Stimulated activated CD4-positive, alpha-beta T cell treated with anti-CD3 and anti-CD28 coated beads, Interleukin-15, amount 100 ng/mL, for 24 hours (primary cell): Measurements from ENCODE around the gene WIPI1.
"Not testable (repeated sequence)": the region's sequence is repeated elsewhere in the genome, so short reads cannot be mapped to it uniquely, and the experiment has no call there.

Source experiments
- DNase-seq: peaks from one replicate; pipeline ENCODE4 v3.0.0-alpha.2; 2020

The WIPI1 gene

DNA sequence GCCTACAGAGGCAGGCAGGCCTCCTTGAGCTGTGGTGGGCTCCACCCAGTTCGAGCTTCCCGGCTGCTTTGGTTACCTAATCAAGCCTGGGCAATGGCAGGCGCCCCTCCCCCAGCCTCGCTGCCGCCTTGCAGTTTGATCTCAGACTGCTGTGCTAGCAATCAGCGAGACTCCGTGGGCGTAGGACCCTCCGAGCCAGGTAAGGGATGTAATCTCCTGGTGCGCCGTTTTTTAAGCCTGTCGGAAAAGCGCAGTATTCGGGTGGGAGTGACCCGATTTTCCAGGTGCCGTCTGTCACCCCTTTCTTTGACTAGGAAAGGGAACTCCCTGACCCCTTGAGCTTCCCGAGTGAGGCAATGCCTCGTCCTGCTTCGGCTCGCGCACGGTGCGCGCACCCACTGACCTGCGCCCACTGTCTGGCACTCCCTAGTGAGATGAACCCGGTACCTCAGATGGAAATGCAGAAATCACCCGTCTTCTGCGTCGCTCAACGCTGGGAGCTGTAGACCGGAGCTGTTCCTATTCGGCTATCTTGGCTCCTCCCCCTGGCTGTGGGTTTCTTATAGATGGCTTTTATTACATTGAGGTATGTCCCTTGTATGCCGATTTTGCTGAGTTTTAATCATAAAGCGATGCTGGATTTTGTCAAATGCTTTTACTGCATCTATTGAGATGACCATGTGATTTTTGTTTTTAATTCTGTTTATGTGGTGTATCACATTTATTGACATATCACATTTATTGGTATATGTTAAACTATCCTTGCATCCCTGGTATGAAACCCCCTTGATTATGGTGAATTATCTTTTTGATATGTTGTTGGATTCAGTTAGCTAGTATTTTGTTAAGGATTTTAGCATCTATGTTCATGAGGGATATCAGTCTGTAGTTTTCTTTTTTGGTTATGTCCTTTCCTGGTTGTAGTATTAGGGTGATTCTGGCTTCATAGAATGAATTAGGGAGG, 43.4 kb downstream of the WIPI1 start:
- DNase-seq = peak; percentile 78

DNA sequence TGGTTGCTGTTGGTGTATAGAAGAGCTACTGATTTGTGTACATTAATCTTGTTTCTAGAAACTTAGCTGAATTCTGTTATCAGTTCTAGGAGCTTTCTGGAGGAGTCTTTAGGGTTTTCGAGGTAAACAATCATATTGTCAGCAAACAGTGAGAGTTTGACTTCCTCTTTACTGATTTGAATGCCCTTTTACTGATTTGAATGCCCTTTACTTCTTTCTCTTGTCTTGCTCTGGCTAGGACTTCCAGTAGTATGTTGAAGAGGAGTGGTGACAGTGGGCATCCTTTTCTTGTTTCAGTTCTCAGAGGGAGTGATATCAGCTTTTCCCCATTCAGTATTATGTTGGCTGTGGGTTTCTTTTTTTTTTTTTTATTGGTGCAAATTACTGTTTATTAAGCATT, 49.6 kb downstream of the WIPI1 start:
- DNase-seq = not testable (repeated sequence)

DNA sequence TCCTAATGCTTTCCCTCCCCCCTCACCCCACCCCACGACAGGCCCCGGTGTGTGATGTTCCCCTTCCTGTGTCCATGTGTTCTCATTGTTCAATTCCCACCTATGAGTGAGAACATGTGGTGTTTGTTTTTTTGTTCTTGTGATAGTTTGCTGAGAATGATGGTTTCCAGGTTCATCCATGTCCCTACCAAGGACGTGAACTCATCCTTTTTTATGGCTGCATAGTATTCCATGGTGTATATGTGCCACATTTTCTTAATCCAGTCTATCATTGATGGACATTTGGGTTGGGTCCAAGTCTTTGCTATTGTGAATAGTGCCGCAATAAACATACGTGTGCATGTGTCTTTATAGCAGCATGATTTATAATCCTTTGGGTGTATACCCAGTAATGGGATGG, 53.5 kb downstream of the WIPI1 start:
- not testable (repeated sequence) for DNase-seq

DNA sequence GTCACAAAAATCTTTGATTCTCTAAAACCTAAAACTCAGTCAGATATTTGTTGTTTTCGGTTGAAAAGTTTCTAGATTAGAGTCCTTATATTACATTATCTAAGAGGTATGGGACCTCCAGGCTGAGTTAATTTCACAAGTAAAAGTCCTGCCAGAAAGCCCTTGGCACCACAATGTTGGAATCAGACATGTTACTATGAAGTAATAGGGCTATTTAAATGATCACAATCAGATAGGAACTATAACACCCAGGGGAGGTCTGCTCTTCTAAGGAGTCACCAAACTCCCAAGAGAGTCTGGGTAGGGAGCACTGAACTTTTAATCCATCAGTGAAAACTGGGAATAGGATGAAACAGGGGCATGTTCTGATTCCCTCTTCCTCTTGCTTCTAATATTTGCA, 54.2 kb downstream of the WIPI1 start:
- DNase-seq = no peak

DNA sequence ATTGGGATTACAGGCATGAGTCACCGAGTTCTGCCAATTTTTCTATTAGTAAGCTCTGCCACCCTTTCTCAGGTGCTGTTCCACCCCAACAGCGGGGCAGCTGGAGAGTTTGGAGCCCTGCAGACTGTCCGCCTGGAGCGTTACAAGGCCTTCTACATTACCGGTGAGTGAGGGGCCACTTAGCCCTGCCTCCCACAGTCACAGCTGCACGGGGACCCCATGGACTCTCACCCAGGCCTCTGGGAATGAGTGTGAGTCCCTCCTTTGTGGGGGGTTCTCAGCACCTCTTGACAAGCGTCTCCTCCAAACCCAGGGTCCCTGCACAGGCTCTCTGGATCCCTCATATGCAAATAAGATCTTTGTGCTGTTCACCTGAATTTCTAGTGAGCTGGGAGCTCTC, 56.0 kb downstream of the WIPI1 start:
- no peak for DNase-seq

DNA sequence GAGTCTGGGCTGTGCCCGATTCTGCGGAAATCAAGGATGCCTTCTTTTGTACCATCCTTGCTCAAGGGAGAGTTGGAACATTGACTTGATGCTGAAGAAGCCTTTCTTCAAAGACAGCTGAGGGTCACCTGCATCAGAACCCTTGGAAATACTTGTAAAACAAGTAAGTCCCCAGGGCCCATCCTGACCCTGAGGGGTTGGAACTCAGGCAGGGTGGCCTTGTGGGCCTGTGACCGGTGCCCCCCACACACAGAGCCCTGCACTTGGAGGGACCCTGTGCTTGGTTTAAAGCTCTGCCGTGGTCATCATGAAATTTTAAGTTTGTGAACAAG, 56.9 kb downstream of the WIPI1 start:
- DNase-seq = no peak

DNA sequence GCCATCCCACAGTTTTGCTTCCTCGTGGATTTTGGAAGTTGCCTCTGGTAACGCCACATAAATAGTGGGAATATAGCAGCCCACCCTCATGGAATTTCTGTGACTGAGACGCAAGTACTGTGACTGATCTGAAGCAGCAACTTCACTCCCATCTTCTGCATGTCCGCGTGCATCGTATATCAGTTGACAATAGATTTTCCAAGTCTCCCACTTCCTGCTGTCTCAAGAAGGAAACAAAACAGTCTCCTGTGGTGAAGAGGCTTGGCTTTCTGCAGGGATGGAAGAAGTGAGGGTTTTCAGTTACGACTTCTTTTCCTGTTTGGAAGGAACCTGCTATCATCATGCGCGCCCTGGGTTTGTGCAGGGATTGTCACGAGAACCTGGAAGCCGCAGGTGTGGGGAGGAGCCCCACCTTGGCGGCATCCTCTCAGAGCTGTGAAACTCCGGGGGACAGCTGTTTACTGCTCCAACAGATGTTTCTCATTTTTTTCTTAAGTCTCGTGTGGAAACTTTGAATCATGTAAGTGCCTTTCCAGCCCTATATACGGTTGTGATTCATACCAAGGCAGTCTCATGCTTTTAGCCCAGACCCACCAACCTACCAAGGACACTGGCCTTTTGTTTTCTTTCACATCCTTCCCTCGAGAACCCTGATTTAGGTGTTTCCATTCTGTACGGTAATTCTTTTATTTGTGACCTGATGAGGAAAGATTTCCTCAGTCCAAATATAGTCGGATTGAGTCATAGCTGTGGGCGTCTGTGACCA, 57.5 kb downstream of the WIPI1 start:
- DNase-seq = peak; percentile 75

DNA sequence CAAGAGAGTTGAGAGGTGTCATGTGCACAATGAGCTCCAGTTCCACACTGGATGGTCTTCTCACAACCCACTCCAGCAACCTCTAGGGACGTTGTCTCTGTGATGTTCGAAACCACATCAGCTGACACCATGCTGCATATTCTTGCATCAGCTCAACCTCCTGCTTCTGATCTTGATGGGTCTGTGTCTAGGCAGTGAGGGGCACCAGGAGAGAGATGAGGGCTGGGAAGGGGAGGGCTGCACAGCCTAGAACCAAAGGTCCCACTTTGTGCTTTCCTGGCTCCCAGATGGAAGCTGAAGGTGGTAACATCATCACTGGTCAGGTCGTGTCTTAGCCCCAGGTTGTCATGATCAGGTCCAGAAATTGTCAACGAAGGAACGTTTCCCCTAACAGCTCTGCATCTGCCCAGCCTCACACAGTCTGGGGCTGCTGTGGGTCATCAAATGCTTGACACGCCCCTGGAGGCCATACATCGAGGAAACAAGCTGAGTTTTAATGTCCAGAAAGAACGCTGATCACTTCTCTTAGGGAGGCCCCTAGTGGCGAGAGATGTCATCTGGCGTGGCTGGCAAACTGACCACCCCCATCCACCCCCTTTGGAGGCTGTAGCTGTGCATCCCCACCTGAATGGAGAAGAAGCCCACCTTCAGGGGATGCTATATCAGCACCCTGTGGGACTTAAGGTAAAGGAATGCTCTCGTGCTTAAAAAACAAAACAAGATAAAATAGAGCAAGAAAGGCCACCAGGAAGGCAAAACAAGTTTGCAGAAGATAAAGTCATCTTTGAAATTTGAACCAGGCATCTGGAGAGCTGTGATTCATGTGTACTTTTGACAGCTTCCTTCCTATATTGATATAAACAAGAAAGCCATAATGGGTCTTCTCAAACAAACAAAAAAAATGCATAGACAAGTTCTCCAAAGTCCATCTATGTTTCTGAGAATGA, 58.3 kb downstream of the WIPI1 start:
- peak; percentile 34 for DNase-seq

DNA sequence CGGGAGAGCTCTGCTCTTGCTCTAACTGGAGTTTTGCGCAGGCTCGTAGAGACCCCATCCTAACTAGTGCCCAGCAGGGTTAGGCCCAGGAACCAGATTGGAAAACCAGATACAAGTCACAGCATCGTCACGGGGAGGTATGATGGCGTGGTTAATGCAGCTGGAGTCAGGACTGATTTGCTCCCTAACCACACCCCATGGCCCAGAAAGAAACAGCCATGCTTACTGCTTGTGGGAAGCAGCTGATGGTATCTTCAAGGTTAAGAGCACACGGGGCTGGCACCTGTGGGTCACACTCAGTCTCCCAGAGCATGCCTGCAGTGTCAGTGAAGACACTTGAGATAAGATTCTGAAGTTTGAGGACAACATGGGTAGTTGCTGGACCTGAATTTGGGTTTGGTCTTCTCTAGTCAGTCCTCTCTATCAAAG, 60.2 kb downstream of the WIPI1 start:
- no peak for DNase-seq

DNA sequence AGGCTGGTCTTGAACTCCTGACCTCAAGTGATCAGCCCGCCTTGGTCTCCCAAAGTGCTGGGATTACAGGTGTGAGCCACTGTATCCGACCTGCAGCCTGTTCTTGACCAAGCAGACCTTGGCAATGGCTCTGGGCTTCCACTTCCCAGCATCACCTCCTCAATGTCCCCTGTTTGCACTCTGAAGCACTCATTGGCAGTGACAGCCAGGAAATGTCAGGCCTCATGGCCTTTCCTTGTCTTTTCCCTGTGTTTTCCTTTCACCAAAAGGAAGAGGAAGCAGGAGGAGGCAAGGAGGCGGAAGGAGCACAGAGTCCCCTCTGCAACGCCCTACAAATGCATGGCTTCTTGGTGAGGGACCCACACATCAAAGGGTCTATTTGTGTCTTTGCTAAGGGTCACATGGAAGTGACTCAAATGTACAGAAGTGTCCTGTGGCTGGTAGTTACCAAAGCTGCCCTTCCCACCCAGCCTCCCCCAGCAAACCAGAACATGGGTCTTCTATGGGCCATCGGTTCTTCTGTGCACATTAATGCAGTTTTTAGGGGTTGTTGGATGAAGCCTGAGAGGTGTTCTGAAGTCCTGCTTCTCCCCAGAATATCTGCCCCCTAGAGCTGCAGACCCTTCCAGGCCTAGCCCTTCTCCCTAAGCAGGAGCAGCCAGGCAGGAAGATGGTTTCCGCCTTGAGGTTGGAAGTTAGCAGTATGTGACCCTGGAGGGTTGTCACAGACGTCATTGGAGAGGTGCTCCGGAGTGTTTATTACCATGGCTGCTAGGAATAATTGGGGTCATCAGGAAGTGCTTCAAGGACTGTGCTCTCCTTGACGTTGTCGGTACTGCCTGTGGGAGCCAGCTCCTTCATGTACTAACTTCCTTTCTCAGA, 60.8 kb downstream of the WIPI1 start:
- DNase-seq = no peak

DNA sequence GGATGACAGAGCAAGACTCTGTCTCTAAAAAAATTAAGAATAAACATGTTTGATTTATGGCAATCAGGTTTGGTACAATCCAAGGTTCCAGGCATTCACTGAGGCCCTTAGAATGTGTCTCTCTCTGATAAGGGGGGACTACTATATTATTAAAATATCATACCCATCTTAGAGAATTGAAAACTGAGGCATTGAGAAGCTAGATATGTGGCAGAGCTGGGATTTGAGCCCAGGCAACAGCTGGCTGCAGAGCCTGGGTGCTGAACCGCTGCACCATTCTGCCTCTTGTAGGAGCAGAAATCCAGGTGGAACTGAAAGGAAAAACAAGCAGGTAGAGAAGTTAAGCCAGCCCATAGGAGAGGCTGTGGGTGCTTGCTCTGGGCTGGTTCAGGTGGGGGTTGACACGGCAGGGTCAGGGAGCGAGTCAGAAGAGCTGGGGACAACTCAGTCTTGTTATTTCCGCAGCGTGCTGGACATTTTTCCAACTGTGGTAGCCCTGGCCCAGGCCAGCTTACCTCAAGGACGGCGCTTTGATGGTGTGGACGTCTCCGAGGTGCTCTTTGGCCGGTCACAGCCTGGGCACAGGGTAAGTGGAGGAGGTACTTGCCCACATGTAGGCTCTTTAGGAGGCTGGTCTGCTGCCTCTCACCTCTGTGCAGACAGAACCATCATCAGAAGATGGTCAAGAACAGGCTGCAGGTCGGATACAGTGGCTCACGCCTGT, 62.5 kb downstream of the WIPI1 start:
- no peak for DNase-seq

DNA sequence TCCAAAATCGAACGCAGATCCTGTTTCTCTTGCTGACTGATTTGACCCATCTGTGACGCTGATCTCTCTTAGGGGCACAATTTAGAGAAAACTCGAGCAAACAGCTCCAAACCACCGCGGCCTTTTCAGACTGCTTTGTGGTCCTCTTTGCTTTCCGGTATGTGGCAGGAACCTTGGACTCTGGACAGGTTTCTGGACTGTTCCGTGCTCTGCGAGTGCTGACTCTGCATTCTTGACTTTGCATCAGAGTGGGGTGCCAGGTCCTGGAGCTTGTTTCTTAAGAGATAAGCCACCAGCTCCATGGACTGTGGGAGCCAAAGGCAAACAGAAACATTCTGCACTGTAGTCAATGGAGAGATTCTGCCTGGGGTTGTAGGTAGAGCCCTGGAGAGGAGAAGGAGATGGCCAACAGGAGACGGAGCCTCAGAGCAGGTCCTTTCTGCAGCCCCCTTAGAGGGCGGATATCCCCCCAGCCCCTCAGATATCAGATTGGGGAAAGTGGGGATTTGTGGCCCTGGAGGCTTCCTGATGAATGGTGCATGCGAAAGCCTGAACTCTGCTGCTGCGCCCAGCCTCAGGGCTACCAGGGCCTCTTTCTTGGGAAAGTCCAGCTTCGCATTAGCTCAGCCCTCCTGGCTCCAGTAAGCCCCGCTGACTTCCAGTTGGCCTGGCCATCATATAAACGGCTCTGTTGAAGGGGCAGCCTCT, 65.6 kb downstream of the WIPI1 start:
- no peak for DNase-seq

DNA sequence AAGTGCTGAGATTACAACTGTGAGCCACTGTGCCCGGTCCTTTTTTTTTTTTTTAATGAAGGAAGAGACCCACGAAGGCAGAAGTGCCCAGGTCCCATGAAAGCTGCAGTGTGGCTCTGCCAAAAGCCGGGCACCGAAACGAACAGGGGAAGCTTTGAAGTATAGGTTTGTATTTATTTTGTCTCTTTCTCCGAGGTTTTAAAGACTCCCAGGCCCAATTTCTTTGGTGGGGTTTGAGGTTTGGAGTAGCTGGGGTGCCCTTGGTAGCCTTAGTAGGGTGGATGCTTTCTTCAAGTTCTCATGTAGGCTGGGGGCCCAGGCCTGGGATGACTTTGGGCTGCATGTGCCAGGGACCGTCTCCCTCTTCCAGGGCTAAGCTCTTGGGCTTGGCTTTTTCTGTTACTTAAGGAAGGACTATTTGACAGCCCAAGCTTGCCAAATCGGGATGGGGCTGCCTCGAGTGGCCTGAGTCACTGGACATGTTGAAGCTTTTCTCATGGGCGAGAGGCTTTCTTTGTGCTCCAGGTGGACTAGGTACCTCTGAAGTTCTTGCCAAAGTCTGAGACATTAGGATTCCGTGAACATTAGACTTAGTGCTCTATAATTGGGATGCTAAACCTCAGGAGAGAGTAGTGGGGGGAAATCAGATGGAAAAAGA, 66.3 kb downstream of the WIPI1 start:
- DNase-seq = no peak

DNA sequence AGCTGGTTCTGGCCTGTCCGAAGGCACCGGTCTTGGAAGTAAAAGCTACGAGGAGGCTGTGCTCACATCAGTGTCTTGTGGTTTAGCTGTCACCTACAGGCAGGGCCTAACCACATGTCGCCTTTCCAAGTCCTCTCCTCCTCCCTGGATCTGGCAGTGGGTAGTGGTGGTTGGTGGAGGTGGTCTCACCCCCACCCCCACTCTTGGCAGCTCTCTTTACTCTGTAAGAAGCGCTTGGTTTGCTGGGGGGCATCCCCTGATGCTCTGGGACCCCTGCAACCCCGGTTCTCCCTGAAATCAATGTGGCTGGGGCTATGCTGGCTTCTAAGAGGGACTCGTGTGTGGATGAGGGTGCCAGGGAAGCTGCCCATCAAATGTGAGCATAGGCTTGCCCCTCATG, 68.3 kb downstream of the WIPI1 start:
- no peak for DNase-seq

DNA sequence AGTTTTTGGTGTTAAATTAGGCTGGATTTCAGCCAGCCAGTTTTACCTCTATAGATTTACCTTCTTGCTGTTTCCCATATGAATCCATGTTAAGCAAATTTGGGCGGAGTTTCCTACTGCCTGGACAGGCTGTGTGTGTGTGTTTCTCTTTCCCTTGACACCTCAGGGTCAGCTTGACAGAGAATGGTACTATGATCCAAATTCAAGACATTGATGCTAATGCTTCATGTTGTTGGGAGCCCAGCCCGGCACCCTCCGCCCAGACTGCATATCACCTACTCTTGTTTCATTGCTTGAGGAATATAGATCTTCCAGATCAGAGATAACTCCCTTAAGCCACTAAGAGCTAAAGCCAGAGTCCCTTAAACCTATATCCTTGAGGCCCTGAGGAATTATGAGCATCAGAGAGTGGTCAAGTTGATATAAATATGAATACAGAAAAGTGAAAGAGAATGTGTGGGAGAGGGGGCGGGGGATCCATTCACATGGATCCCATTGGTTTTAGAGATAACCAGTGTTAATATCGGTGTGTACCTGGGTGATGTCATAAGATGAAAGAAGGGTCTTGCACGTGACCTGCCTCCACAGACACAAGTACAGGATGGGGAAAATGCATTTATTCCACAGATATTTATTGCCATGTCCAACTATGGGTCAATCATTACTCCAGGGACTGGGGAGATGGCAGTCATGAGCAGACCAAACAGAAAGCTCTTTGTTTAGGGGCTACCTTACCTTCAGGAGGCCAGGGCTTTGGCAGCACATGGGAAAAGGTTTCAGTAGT, 69.7 kb downstream of the WIPI1 start:
- DNase-seq = no peak

DNA sequence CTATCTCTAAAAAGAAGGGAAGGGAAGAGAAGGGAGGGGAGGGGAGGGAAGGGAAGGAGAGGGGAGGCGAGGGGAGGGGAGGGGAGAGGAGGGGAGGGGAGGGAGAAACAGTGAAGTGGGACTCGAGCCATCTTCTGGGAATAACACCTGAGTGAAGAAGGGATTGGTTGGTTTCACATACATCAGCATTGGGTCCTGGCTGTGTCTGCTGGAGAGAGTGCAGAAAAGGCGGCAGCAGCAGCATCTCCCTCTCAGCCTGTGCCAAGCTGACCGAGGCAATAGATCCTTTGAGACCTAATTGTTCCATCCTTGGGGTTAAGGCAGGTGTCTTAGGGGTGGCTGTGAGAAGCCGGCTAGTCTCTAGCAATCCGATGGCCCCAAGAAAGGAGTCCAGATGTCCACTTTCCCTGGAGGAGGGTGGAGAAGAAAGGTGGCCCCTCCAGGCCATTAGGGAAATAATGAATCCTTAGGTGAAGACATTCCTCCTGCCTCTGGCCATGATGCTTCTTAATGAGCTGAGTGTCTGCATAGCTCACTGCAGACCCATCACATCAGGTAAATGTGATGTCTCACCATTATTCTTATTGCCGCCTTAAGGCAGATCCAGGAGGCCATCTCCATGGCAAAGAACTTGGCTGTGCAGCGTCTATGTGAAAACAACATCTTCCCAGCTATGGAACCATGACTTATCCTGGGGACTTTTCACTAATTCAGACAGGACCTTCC, 71.6 kb downstream of the WIPI1 start:
- DNase-seq = no peak

DNA sequence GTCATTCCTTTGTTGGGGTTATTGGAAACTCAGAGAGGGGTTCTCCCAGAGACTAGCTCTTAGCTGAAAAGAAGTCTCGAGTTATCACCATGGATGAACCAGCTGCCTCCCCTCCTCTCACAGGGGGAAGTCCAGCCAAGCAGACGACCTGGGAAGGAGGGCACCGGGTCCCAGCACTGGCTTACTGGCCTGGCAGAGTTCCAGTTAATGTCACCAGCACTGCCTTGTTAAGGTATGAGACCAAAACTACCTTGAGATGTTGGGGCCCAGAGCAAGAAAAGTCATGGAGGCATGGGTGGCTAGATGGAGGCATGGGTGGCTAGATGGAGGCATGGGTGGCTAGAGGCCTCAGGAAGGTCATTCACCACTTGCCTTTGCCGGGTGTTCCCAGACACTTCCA, 72.4 kb downstream of the WIPI1 start:
- no peak for DNase-seq

DNA sequence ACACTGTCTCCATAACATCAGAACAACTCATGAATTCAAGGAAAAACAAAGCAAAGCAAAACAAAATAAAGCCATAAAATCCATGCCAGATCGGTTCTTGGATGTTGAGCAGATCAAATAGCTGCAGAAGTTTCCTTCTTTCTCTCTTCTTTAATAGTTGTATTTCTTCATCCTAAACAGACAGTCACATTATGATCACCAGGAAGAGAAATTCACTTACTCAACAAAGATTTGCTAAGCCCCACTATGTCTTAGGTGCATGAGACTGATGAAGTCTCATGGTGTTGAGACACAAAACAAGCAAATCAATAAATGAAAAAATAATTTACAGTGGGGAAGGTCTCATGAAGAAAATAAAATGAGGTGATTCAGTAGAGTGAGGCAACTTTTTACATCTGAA, 72.8 kb downstream of the WIPI1 start:
- DNase-seq = no peak
